ENCODE results near the gene MSANTD2.

Gene MSANTD2

DNA sequence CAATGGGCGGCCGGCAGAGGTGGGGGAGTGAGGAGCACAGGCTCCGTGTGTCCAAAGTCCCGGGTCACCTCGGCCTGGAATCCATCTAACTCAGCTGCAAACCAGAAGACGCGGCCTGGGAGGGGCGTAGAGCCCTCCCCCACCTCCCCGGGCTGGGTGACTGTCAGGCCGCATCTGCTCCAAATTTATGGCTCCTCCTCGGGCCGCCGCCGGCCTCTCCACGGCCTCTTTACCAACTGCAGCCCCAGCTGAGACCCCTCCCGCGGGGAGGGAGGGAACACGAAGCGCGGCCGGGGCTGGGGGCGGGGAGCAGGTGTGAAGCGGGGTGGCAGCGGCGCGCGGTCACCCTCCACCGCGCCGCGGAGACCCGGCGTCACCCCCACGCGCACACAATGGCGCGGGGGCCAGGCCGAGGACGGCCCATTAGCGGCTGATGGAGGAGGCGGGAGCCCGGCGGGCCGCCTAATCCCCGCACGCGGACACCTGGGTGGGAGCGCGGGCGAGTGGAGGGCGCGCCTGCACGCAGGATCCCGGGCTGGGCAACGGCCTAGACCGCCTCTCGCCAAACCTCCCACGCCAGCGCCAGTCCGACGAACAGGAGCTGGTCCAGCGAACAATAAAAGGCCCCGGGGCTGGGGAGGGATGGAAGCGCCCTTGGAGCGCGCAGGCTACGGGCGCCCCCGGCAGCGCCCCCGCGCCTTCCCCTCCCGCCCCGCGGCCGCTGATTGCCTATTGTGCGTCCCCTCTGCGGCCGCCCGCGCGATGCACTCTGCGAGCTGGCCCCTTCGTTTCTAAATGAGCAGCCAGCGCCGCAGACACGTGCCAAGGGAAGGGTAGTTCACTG, 39.1 kb upstream of the MSANTD2 start:
- no peak overlapping the region; the same call in 1 of the 2 replicates for H3K4me3 ChIP-seq (replicated peaks; ENCODE audit: insufficient read depth, low read length)
- no peak for TF ChIP-seq SPI1 (IDR thresholded peaks at IDR 0.05; ENCODE audit: borderline replicate concordance, low read depth)
- no peak for TF ChIP-seq POLR2AphosphoS5 (IDR thresholded peaks at IDR 0.05; ENCODE audit: low read depth)
- TF ChIP-seq REST (IDR thresholded peaks at IDR 0.05; ENCODE audit: insufficient replicate concordance, low read depth): no peak
- TF ChIP-seq CTCF (IDR thresholded peaks at IDR 0.05; ENCODE audit: insufficient read depth, low read length): no peak
- TF ChIP-seq GABPA (IDR thresholded peaks at IDR 0.05; ENCODE audit: low read depth): no peak
- H3K27me3 ChIP-seq (ENCODE audit: insufficient read depth, poor library complexity, severe bottlenecking): peaks cover 80% of the 10 kb centered on the region
- no peak overlapping the region for H3K27ac ChIP-seq (replicated peaks)
- no peak for DNase-seq (ENCODE audit: low read depth in 1 of 2, low spot score in 1 of 2)

DNA sequence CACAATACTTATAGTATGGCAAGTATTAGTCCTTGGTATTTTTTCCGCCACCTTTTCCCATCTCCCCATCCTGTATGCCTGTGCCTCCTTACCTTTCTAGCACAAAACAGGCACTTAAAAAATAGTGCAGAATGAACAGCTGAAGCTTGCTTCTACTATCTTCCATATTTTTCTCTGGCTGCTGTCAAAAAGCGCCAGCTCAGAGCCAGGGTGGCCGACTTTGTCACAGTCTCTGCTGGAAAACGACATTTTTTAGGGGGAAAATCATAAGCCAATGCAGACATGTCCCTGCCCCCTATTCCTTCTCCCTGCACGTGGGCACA, 38.6 kb upstream of the MSANTD2 start:
- Histone ChIP-seq H3K4me3 (replicated peaks; ENCODE audit: insufficient read depth, low read length) (no peak overlapping the region), H3K27ac (replicated peaks) (no peak overlapping the region), H3K27me3 (ENCODE audit: insufficient read depth, poor library complexity, severe bottlenecking) (peaks cover 76% of the 10 kb centered on the region)
- TF ChIP-seq POLR2AphosphoS5 (IDR thresholded peaks at IDR 0.05; ENCODE audit: low read depth) (no peak), REST (IDR thresholded peaks at IDR 0.05; ENCODE audit: insufficient replicate concordance, low read depth) (no peak), CTCF (IDR thresholded peaks at IDR 0.05; ENCODE audit: insufficient read depth, low read length) (no peak), SPI1 (IDR thresholded peaks at IDR 0.05; ENCODE audit: borderline replicate concordance, low read depth) (no peak), GABPA (IDR thresholded peaks at IDR 0.05; ENCODE audit: low read depth) (no peak)
- no peak for DNase-seq (ENCODE audit: low read depth in 1 of 2, low spot score in 1 of 2)

DNA sequence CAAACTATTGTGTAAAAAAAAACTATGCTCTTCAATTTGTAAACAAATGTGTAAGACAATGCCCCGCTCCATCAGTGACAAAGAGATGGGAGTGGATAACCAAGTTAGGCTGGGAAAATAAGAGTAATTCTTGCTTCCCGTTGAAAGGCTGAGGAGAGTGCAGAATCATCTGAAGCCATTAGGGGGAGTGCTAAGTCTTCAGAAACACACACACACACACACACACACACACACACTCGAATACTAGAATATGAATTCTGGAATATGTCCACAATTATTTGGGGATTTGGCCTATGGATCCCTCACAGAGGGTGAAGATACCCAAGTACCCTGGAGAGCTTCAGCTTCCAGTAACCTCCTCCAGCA, 37.3 kb upstream of the MSANTD2 start:
- Histone ChIP-seq H3K4me3 (replicated peaks; ENCODE audit: insufficient read depth, low read length) (no peak overlapping the region), H3K27ac (replicated peaks) (no peak overlapping the region), H3K27me3 (ENCODE audit: insufficient read depth, poor library complexity, severe bottlenecking) (peaks cover 65% of the 10 kb centered on the region)
- no peak for TF ChIP-seq REST (IDR thresholded peaks at IDR 0.05; ENCODE audit: insufficient replicate concordance, low read depth)
- TF ChIP-seq CTCF (IDR thresholded peaks at IDR 0.05; ENCODE audit: insufficient read depth, low read length): peak; percentile 64
- DNase-seq (ENCODE audit: low read depth in 1 of 2, low spot score in 1 of 2): peak; percentile 53 to 55
